K562 (cell line): ENCODE data around the gene SERPINA3. TPM values are rescaled to one million over a fixed set of nuclear protein-coding genes. Genes with fewer than 3 reads are reported as not detected.

Experiments
- ATAC-seq: fragments of 200-7000 bp; cut with Tn5 transposase; 3 replicates; pipeline ENCODE4 v1.9.1; 2020; ENCODE audit warnings: moderate library complexity
- BruUV-seq: library from RNA; stranded (reverse); fragments of 400-500 nt; replicated peaks from 2 replicates; lab custom pipeline; 2021; lab: Mats Ljungman, UMichigan
- CTCF ChIA-PET: fragments of 300-600 bp; formaldehyde crosslinking; extraction: SDS; loops from one replicate; lab custom pipeline; 2021; ENCODE audit warnings: low intra/inter-chr PET ratio; lab: Yijun Ruan, JAX
- POLR2A ChIA-PET: fragments of 300-600, 350-650 bp; sonication (Branson Sonifier 250); formaldehyde crosslinking; extraction: SDS; loops from one replicate; lab custom pipeline; 2021; ENCODE audit warnings: antibody characterized with exemption, inconsistent platforms; lab: Yijun Ruan, JAX
- DNase-seq, 4 experiments: peaks; one replicate each; pipeline versions ENCODE4 v3.0.0 to v3.0.0-alpha.2; 2011 to 2018; ENCODE audit warnings: low spot score in 3 of 4, mixed read lengths in 3 of 4; ENCODE audit errors: extremely low read depth in 1 of 4
- FAIRE-seq: peaks from 2 replicates; lab custom pipeline; 2011; peaks lifted over from hg19 to GRCh38; lab: Jason Lieb, UNC
- H2AFZ ChIP-seq: 2 replicates; pipeline ENCODE4 v1.6.0; 2011; ENCODE audit warnings: low read depth, low read length, control low read depth, inconsistent platforms
- H3K27ac ChIP-seq: fragments of 200-600 bp; 3 replicates; pipeline ENCODE4 v1.8.0; 2011; ENCODE audit warnings: low read depth, mild to moderate bottlenecking, control low read depth, inconsistent platforms, low read length, moderate library complexity, mixed read lengths; ENCODE audit errors: extremely low read depth
- H3K27me3 ChIP-seq, 2 experiments: fragments of 300-600 bp in 1 of 2; 2 replicates in 1 of 2; 3 replicates in 1 of 2; pipeline versions ENCODE4 v1.6.0 to v1.8.0; 2011; ENCODE audit warnings: inconsistent platforms in 2 of 2, low read length in 2 of 2, mild to moderate bottlenecking in 1 of 2, mixed read lengths in 1 of 2, moderate library complexity in 1 of 2; ENCODE audit not compliant: control insufficient read depth in 2 of 2, insufficient read depth in 2 of 2
- H3K36me3 ChIP-seq: fragments of 300-600 bp; 3 replicates; pipeline ENCODE4 v1.8.0; 2011; ENCODE audit warnings: mild to moderate bottlenecking, low read length, inconsistent platforms; ENCODE audit not compliant: control insufficient read depth, insufficient read depth
- H3K4me1 ChIP-seq, 2 experiments: fragments of 200-600 bp in 1 of 2; replicated peaks in 1 of 2; 2 replicates in 1 of 2; 3 replicates in 1 of 2; pipeline versions ENCODE4 v1.5.1 to v1.8.0; 2011; ENCODE audit warnings: inconsistent platforms in 2 of 2, low read length in 2 of 2, mild to moderate bottlenecking in 1 of 2, mixed read lengths in 1 of 2, moderate library complexity in 1 of 2; ENCODE audit not compliant: control insufficient read depth in 2 of 2, insufficient read depth in 2 of 2
- H3K4me2 ChIP-seq: 2 replicates; pipeline ENCODE4 v1.6.1; 2011; ENCODE audit warnings: low read length, control low read depth, inconsistent platforms, mixed read lengths; ENCODE audit not compliant: insufficient read depth
- H3K4me3 ChIP-seq: fragments of 200-600 bp; sonication (generic), shearing (Covaris generic); 2 replicates; pipeline ENCODE4 v1.5.1; 2016; ENCODE audit warnings: control low read depth, inconsistent platforms
- H3K79me2 ChIP-seq: fragments of 200-600 bp; 3 replicates; pipeline ENCODE4 v1.8.0; 2011; ENCODE audit warnings: low read length, inconsistent platforms; ENCODE audit not compliant: control insufficient read depth, insufficient read depth
- H3K9ac ChIP-seq, 2 experiments: 2 replicates each; pipeline versions ENCODE4 v1.6.0 to v1.6.1; 2011; ENCODE audit warnings: low read depth in 2 of 2, low read length in 2 of 2, control low read depth in 1 of 2, inconsistent platforms in 1 of 2, mild to moderate bottlenecking in 1 of 2, mixed read lengths in 1 of 2; ENCODE audit not compliant: insufficient read depth in 1 of 2
- H3K9me1 ChIP-seq: one replicate; pipeline ENCODE4 v1.6.0; 2011; ENCODE audit warnings: inconsistent platforms, mild to moderate bottlenecking, low read length, moderate library complexity; ENCODE audit not compliant: control insufficient read depth, insufficient read depth
- H3K9me3 ChIP-seq: replicated peaks from 2 replicates; pipeline ENCODE4 v1.5.1; 2011; ENCODE audit warnings: low read depth, low read length, inconsistent platforms; ENCODE audit not compliant: control insufficient read depth, insufficient read depth
- H4K20me1 ChIP-seq: replicated peaks from 2 replicates; pipeline ENCODE4 v1.6.1; 2011; ENCODE audit warnings: low read length, inconsistent platforms, mixed read lengths; ENCODE audit not compliant: control insufficient read depth, insufficient read depth
- ARNT ChIP-seq, 2 experiments: fragments of 450-650 bp; IDR thresholded peaks; 2 replicates each; pipeline ENCODE4 v1.6.1; 2016; ENCODE audit warnings: mild to moderate bottlenecking in 1 of 2
- CC2D1A ChIP-seq: fragments of 450-650 bp; IDR thresholded peaks from 2 replicates; pipeline ENCODE4 v1.6.1; 2017; ENCODE audit warnings: mild to moderate bottlenecking
- MAFK ChIP-seq: IDR thresholded peaks from 2 replicates; pipeline ENCODE4 v1.6.1; 2011; ENCODE audit warnings: low read length, improper control_type of control experiment
- PHB2 ChIP-seq: fragments of 450-650 bp; IDR thresholded peaks from 2 replicates; pipeline ENCODE4 v1.6.1; 2017; ENCODE audit warnings: low read depth
- SIN3A ChIP-seq, 2 experiments: fragments of 150-350 bp in 1 of 2; IDR thresholded peaks; 2 replicates each; pipeline ENCODE4 v1.6.1; 2011 to 2016; ENCODE audit warnings: borderline replicate concordance in 2 of 2, low read depth in 2 of 2, low read length in 2 of 2, mild to moderate bottlenecking in 2 of 2, moderate library complexity in 2 of 2; ENCODE audit not compliant: control insufficient read depth in 1 of 2
- SREBF1 ChIP-seq: fragments of 150-350 bp; IDR thresholded peaks from 2 replicates; pipeline ENCODE4 v1.6.1; 2014; ENCODE audit warnings: antibody characterized with exemption, low read depth, low read length, borderline replicate concordance
- STAT5A ChIP-seq: IDR thresholded peaks from 2 replicates; pipeline ENCODE4 v1.6.1; 2012; ENCODE audit warnings: low read length, inconsistent platforms, borderline replicate concordance
- U2AF1 ChIP-seq: fragments of 200-400 bp; formaldehyde crosslinking; optimal IDR thresholded peaks from 2 replicates; pipeline ENCODE3; 2017; ENCODE audit warnings: mild to moderate bottlenecking, low read depth, low read length, moderate library complexity
- ZNF311 ChIP-seq: fragments of 250-450 bp; sonication (Bioruptor Pico); IDR thresholded peaks from 2 replicates; pipeline ENCODE4 v1.4.0; 2020; ENCODE audit warnings: mild to moderate bottlenecking, moderate library complexity
- WGBS: fragments of 100-300 bp; shearing (Covaris generic); methylation state at CpG from one replicate; pipeline ENCODE4 v1.1.6; 2016; ENCODE audit warnings: low coverage, mixed read lengths; ENCODE audit not compliant: insufficient coverage; ENCODE audit errors: missing lambda C conversion rate; 5-methylcytosine and 5-hydroxymethylcytosine counted together
- in situ Hi-C: fragments of 300-500 bp; cut with MboI; formaldehyde crosslinking; loops from 4 replicates; pipeline ENCODE4 v1.15.0; 2018; ENCODE audit warnings: inconsistent platforms, mixed read lengths
- intact Hi-C: fragments of 100-400 bp; cut with micrococcal nuclease; formaldehyde crosslinking; loops from 2 replicates; pipeline ENCODE4 v1.14.2; 2022
- polyA plus RNA-seq, 8 experiments: library from polyadenylated mRNA; depleted of rRNA in 4 of 8; stranded (reverse) in 5 of 8; unstranded in 3 of 8; fragments of >200 nt; fragmentation: Nextera tagmentation in 2 of 8; fragmentation: Illumina TruSeq in 1 of 8; extraction: Ambion mirVana in 2 of 8; extraction: Trizol in 1 of 8; gene quantifications; 2 replicates each; pipeline versions ENCODE4 v1.2.1 to v1.2.3, GENCODE V29; 2011 to 2014; ENCODE audit warnings: inconsistent platforms in 1 of 8, missing spikeins in 1 of 8
- total RNA-seq, 7 experiments: library from RNA; depleted of rRNA in 6 of 7; stranded (reverse); fragments of >200 nt in 6 of 7; fragmentation: Illumina TruSeq in 2 of 7; extraction: Trizol in 2 of 7; gene quantifications; 2 replicates each; pipeline versions ENCODE4 v1.2.1 to v1.2.3, GENCODE V29; 2011 to 2021; ENCODE audit warnings: low replicate concordance in 1 of 7
- TF ChIP-seq, protein P1 (sequence below): fragments of 450-650 bp; formaldehyde crosslinking; IDR thresholded peaks from 2 replicates; pipeline ENCODE4 v1.4.0; 2020; ENCODE audit warnings: mild to moderate bottlenecking, moderate library complexity
- TF ChIP-seq, protein P2 (sequence below): fragments of 250-450 bp; sonication (Bioruptor Pico); IDR thresholded peaks from 2 replicates; pipeline ENCODE4 v1.8.0; 2022; ENCODE audit warnings: moderate library complexity, mild to moderate bottlenecking, inconsistent platforms
- TF ChIP-seq, protein P3 (sequence below): fragments of 250-450 bp; sonication (Bioruptor Pico); IDR thresholded peaks from 2 replicates; pipeline ENCODE4 v1.6.1; 2021; ENCODE audit warnings: mild to moderate bottlenecking

The SERPINA3 gene
- total and polyA plus RNA-seq, 9 of the 15 experiments (the other 6 are each of a cell fraction or from before 2014, with no cell fraction given): 2.3 TPM; not detected in 8

DNA sequence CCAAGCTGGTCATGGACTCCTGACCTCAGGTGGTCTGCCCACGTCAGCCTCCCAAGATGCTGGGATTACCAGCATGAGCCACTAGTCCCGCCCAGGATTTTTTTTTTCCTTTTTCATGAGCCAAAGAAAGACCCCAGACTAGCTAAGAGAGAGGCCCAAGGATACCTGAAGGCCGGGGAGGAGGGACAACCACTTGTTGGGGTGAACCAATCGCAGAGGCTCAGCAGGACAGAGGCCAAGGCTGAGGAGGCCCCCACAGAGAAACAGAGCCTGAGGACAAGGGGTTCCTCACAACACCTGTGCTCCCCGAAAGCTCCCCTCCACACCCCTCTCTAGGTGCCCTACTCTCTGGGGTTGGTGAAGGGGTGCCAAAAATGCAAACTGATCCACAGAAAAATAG is 1.0 kb upstream of the SERPINA3 start (continued):
- TF ChIP-seq, protein P1, sequence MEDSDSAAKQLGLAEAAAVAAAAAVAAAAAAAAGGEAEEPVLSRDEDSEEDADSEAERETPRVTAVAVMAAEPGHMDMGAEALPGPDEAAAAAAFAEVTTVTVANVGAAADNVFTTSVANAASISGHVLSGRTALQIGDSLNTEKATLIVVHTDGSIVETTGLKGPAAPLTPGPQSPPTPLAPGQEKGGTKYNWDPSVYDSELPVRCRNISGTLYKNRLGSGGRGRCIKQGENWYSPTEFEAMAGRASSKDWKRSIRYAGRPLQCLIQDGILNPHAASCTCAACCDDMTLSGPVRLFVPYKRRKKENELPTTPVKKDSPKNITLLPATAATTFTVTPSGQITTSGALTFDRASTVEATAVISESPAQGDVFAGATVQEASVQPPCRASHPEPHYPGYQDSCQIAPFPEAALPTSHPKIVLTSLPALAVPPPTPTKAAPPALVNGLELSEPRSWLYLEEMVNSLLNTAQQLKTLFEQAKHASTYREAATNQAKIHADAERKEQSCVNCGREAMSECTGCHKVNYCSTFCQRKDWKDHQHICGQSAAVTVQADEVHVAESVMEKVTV (CRISPR knock-in tag): no peak

DNA sequence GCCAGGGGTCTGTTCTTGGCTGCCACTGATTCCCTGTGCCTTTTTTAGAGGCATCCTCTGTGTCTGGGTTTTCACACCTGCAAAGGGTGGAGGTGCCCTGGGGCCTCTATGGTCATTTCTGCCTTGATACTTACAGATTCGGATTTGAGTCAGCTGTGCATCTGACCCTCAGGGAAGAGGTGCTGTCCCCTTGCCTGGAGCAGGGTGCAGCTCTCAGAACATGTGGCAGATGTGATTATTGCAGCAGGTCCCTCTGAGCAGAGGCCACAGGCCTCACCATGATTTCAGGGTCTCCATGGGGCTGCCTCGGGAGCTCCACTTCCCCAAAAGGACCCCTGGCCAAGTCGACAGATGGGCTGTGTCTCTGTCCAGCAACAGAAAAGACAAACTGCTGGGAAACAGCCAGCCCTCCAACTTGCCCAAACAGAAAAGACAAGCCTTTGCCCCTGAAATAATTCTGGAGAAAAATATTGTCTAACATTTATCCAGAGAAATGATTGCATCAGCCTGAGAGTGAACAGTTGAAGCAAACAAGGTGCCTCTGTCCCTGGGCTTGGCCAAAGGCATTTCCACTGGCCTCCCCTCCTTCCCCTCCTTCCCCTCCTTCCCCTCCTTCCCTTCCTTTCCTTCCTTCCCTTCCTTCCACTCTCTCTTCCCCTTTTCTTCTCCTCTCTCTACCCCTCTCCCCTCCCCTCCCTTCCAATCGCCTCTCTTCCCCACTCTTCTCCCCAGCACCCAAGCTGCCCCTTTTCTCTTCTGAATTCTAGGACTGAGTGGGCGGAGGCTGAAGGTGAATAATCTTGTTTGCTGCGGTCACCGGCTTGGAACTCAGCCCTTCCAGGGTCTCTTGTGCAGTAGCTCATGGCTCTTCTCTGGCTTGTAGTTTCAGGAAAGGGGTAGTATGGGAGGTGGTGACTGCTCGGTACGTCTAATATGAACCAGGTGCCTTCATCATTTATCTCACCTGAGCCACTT is 676 bp downstream of the SERPINA3 start:
- no peaks in the 10 kb centered on the region for H3K9me3 ChIP-seq
- no peak overlapping the region for H3K4me2 ChIP-seq
- no peaks in the 10 kb centered on the region for H4K20me1 ChIP-seq
- 3% methylated on average over 8 of the region's 9 CpGs for WGBS
- FAIRE-seq (no peak), DNase-seq (no peak), ATAC-seq (no peak)
- H2AFZ ChIP-seq: no peak overlapping the region
- no peak overlapping the region for H3K4me3 ChIP-seq
- no peaks in the 10 kb centered on the region for H3K36me3 ChIP-seq
- in situ Hi-C loops (no loop called here), intact Hi-C loops (no loop called here)
- H3K9me1 ChIP-seq: no peaks in the 10 kb centered on the region
- H3K4me1 ChIP-seq: no peaks in the 10 kb centered on the region
- ChIA-PET CTCF (no interaction called here), POLR2A (no interaction called here)
- H3K27ac ChIP-seq: no peak overlapping the region
- no TSS peak for BruUV-seq
- H3K27me3 ChIP-seq: no peaks in the 10 kb centered on the region
- H3K9ac ChIP-seq: no peak overlapping the region
- no peaks in the 10 kb centered on the region for H3K79me2 ChIP-seq
- no peak for TF ChIP-seq SREBF1
- TF ChIP-seq MAFK: no peak
- no peak for TF ChIP-seq ZNF311 (CRISPR knock-in tag)
- TF ChIP-seq ARNT (IDR thresholded peaks at IDR 0.05): no peak
- TF ChIP-seq, protein P2, sequence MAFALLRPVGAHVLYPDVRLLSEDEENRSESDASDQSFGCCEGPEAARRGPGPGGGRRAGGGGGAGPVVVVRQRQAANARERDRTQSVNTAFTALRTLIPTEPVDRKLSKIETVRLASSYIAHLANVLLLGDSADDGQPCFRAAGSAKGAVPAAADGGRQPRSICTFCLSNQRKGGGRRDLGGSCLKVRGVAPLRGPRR (CRISPR knock-in tag): no peak
- no peak for TF ChIP-seq SIN3A (IDR thresholded peaks at IDR 0.05; ENCODE audit: borderline replicate concordance in 2 of 2, control insufficient read depth in 1 of 2, low read depth in 2 of 2, low read length in 2 of 2)
- no peak for TF ChIP-seq PHB2
- no peak for TF ChIP-seq STAT5A
- TF ChIP-seq, protein P3, sequence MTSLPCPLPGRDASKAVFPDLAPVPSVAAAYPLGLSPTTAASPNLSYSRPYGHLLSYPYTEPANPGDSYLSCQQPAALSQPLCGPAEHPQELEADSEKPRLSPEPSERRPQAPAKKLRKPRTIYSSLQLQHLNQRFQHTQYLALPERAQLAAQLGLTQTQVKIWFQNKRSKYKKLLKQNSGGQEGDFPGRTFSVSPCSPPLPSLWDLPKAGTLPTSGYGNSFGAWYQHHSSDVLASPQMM (CRISPR knock-in tag): no peak
- no peak for TF ChIP-seq U2AF1
- TF ChIP-seq CC2D1A: no peak
